Caco-2 (cell line): ENCODE measurements around the gene GRK5. TPM values are rescaled to one million over a fixed set of nuclear protein-coding genes. Genes with fewer than 3 reads are reported as not detected.

Source experiments
- BruUV-seq: library from RNA; stranded (reverse); fragments of 400-500 nt; replicated peaks from 2 replicates; lab custom pipeline; 2021; lab: Mats Ljungman, UMichigan
- CTCF ChIA-PET: fragments of 300-600 bp; sonication (Branson Sonifier 250); formaldehyde crosslinking; loops from one replicate; lab custom pipeline; 2022; ENCODE audit warnings: antibody characterized with exemption; lab: Charles Lee
- POLR2A ChIA-PET: fragments of 300-600 bp; sonication (Branson Sonifier 250); formaldehyde crosslinking; loops from one replicate; lab custom pipeline; 2022; ENCODE audit warnings: antibody characterized with exemption; lab: Charles Lee
- DNase-seq, 2 experiments: peaks; one replicate each; pipeline versions ENCODE4 v3.0.0 to v3.0.0-alpha.2; 2020 to 2022
- H3K27me3 ChIP-seq: replicated peaks from 2 replicates; pipeline ENCODE4 v1.6.0; 2011; ENCODE audit warnings: low read length; ENCODE audit not compliant: control insufficient read depth, insufficient read depth
- H3K36me3 ChIP-seq: 2 replicates; pipeline ENCODE4 v1.5.1; 2011; ENCODE audit warnings: low read length; ENCODE audit not compliant: control insufficient read depth, insufficient read depth
- H3K4me1 ChIP-seq: fragments of 250-450 bp; sonication (Bioruptor Pico); 2 replicates; pipeline ENCODE4 v1.5.1; 2020; ENCODE audit warnings: mild to moderate bottlenecking
- H3K4me3 ChIP-seq: 2 replicates; pipeline ENCODE4 v1.5.1; 2011; ENCODE audit warnings: low read depth, mild to moderate bottlenecking, control low read depth, low read length
- H3K9me3 ChIP-seq: fragments of 250-450 bp; sonication (Bioruptor Pico); 2 replicates; pipeline ENCODE4 v1.5.1; 2020; ENCODE audit warnings: mild to moderate bottlenecking, moderate library complexity
- H3K27ac Mint-ChIP-seq: one replicate; pipeline ENCODE4 v1.8.0; 2022; ENCODE audit warnings: mixed read lengths; ENCODE audit not compliant: unreplicated experiment
- H3K27me3 Mint-ChIP-seq: one replicate; pipeline ENCODE4 v1.8.0; 2022; ENCODE audit warnings: mixed read lengths; ENCODE audit not compliant: insufficient read depth, unreplicated experiment
- H3K36me3 Mint-ChIP-seq: one replicate; pipeline ENCODE4 v1.8.0; 2022; ENCODE audit warnings: mild to moderate bottlenecking, mixed read lengths; ENCODE audit not compliant: insufficient read depth, unreplicated experiment
- H3K4me1 Mint-ChIP-seq: one replicate; pipeline ENCODE4 v1.8.0; 2022; ENCODE audit warnings: low read depth, mixed read lengths; ENCODE audit not compliant: unreplicated experiment
- H3K4me3 Mint-ChIP-seq: one replicate; pipeline ENCODE4 v1.8.0; 2022; ENCODE audit warnings: mild to moderate bottlenecking, moderate library complexity, mixed read lengths; ENCODE audit not compliant: unreplicated experiment
- H3K9me3 Mint-ChIP-seq: one replicate; pipeline ENCODE4 v1.8.0; 2022; ENCODE audit warnings: mixed read lengths; ENCODE audit not compliant: unreplicated experiment
- intact Hi-C: fragments of 100-400 bp; cut with micrococcal nuclease; formaldehyde crosslinking; loops from one replicate; pipeline ENCODE4 v1.10.0; 2022; ENCODE audit not compliant: unreplicated experiment
- total RNA-seq: library from RNA; stranded (reverse); gene quantifications from 2 replicates; pipeline ENCODE4 v1.2.3, GENCODE V29; 2022
- TF ChIP-seq, protein P1 (sequence below), 2 experiments: fragments of 200-600 bp in 1 of 2; IDR thresholded peaks; 1 replicate in 1 of 2; 2 replicates in 1 of 2; pipeline versions ENCODE4 v1.5.1 to v1.8.0; 2011 to 2022; ENCODE audit warnings: antibody characterized with exemption in 1 of 2, control low read depth in 1 of 2, inconsistent platforms in 1 of 2, low read depth in 1 of 2, low read length in 1 of 2, mild to moderate bottlenecking in 1 of 2, moderate library complexity in 1 of 2; ENCODE audit not compliant: insufficient read depth in 1 of 2, severe bottlenecking in 1 of 2, unreplicated experiment in 1 of 2

Gene GRK5
- total RNA-seq, 1 experiment from 2014 or later = 7.7 TPM

DNA sequence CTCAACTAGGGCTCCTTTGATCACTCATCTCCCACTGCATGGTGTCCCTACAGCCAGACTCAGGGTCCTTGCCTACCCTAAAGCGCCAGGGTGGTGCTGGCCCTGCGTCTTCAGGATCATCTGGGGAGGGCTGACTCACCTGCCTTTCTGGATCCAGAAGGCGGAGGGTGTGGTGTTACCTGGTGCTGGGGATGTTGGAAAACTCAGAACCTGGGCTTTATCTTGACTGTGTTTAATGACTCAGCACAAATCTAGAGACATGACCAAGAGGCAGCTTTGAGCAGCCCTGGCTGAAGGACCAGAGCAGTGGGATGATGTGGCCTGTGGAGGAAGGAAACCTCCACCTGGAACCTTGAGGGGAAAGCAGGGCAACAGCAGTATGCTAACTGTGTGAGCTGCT lies 96.5 kb downstream of the GRK5 start:
- no peak for DNase-seq
- H3K27me3 Mint-ChIP-seq = no peaks in the 10 kb centered on the region
- H3K4me3 Mint-ChIP-seq = no peak overlapping the region
- no peak overlapping the region for H3K27ac Mint-ChIP-seq
- Histone ChIP-seq H3K4me1 (peaks cover 26% of the 10 kb centered on the region), H3K36me3 (no peaks in the 10 kb centered on the region), H3K27me3 (no peaks in the 10 kb centered on the region), H3K9me3 (no peaks in the 10 kb centered on the region), H3K4me3 (no peak overlapping the region)
- H3K4me1 Mint-ChIP-seq = peaks cover 10% of the 10 kb centered on the region
- intact Hi-C loops = no loop called here
- ChIA-PET POLR2A (no interaction called here), CTCF (interaction anchor here (0.7 kb wide), 1 partner anchor 48 kb away, joined by 3 read pairs; no protein-coding TSS in a partner anchor)
- H3K36me3 Mint-ChIP-seq = no peaks in the 10 kb centered on the region
- H3K9me3 Mint-ChIP-seq = no peaks in the 10 kb centered on the region
- TF ChIP-seq, protein P1, sequence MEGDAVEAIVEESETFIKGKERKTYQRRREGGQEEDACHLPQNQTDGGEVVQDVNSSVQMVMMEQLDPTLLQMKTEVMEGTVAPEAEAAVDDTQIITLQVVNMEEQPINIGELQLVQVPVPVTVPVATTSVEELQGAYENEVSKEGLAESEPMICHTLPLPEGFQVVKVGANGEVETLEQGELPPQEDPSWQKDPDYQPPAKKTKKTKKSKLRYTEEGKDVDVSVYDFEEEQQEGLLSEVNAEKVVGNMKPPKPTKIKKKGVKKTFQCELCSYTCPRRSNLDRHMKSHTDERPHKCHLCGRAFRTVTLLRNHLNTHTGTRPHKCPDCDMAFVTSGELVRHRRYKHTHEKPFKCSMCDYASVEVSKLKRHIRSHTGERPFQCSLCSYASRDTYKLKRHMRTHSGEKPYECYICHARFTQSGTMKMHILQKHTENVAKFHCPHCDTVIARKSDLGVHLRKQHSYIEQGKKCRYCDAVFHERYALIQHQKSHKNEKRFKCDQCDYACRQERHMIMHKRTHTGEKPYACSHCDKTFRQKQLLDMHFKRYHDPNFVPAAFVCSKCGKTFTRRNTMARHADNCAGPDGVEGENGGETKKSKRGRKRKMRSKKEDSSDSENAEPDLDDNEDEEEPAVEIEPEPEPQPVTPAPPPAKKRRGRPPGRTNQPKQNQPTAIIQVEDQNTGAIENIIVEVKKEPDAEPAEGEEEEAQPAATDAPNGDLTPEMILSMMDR (IDR thresholded peaks at IDR 0.05; ENCODE audit: insufficient read depth in 1 of 2, low read depth in 1 of 2, low read length in 1 of 2, severe bottlenecking in 1 of 2, unreplicated experiment in 1 of 2) = no peak
- BruUV-seq = no TSS peak

DNA sequence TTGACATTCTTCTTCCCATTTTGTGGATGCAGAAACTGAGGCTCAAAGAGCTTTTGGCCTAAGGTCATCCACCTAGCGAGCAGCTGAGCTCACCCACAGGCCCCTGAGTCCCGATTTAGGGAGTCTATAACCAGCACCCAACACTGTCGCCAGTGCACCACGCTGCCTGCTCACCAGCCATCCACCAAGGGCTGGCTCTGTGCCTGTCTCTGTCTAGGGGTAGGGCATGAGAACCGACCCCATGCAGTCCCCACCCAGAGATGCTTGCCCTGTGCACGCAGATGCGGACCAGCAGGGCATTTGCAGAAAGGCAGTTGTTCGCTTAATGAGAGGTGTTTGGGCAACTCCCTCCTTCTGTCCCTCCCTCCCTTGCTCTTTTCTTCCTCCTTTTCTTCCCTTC lies 97.2 kb downstream of the GRK5 start:
- no TSS peak for BruUV-seq
- ChIA-PET CTCF (no interaction called here), POLR2A (no interaction called here)
- TF ChIP-seq, protein P1 (IDR thresholded peaks at IDR 0.05; ENCODE audit: insufficient read depth in 1 of 2, low read depth in 1 of 2, low read length in 1 of 2, severe bottlenecking in 1 of 2, unreplicated experiment in 1 of 2) = no peak
- no peak overlapping the region for H3K4me3 Mint-ChIP-seq
- H3K9me3 Mint-ChIP-seq = no peaks in the 10 kb centered on the region
- H3K9me3 ChIP-seq = no peaks in the 10 kb centered on the region
- H3K27ac Mint-ChIP-seq = no peak overlapping the region
- intact Hi-C loops = no loop called here
- H3K4me1 Mint-ChIP-seq = peaks cover 10% of the 10 kb centered on the region
- H3K36me3 Mint-ChIP-seq = no peaks in the 10 kb centered on the region
- H3K4me1 ChIP-seq = peaks cover 26% of the 10 kb centered on the region
- H3K4me3 ChIP-seq = no peak overlapping the region
- no peak for DNase-seq
- no peaks in the 10 kb centered on the region for H3K36me3 ChIP-seq
- no peaks in the 10 kb centered on the region for H3K27me3 Mint-ChIP-seq
- H3K27me3 ChIP-seq = no peaks in the 10 kb centered on the region

GRCh38 chr10:119305860-119306513 lies 98.6 kb downstream of the GRK5 start:
- Histone ChIP-seq H3K36me3 (no peaks in the 10 kb centered on the region), H3K9me3 (no peaks in the 10 kb centered on the region), H3K4me3 (no peak overlapping the region), H3K4me1 (peaks cover 26% of the 10 kb centered on the region), H3K27me3 (no peaks in the 10 kb centered on the region)
- Mint-ChIP-seq H3K4me3 (no peak overlapping the region), H3K27ac (no peak overlapping the region), H3K27me3 (no peaks in the 10 kb centered on the region), H3K4me1 (peaks cover 10% of the 10 kb centered on the region), H3K36me3 (no peaks in the 10 kb centered on the region), H3K9me3 (no peaks in the 10 kb centered on the region)
- no TSS peak for BruUV-seq
- intact Hi-C loops = no loop called here
- ChIA-PET POLR2A (no interaction called here), CTCF (no interaction called here)
- TF ChIP-seq, protein P1 (IDR thresholded peaks at IDR 0.05; ENCODE audit: insufficient read depth in 1 of 2, low read depth in 1 of 2, low read length in 1 of 2, severe bottlenecking in 1 of 2, unreplicated experiment in 1 of 2) = no peak
- no peak for DNase-seq
